ENCODE data around the gene GADD45G. TPM values are rescaled to one million over a fixed set of nuclear protein-coding genes. Genes with fewer than 3 reads are reported as not detected.

Gene GADD45G
- total and polyA plus RNA-seq, 10 of the 15 experiments (the other 5 are each of a cell fraction or from before 2014, with no cell fraction given) = 0.07 to 1.00 (median 0.29) TPM; not detected in 4

DNA sequence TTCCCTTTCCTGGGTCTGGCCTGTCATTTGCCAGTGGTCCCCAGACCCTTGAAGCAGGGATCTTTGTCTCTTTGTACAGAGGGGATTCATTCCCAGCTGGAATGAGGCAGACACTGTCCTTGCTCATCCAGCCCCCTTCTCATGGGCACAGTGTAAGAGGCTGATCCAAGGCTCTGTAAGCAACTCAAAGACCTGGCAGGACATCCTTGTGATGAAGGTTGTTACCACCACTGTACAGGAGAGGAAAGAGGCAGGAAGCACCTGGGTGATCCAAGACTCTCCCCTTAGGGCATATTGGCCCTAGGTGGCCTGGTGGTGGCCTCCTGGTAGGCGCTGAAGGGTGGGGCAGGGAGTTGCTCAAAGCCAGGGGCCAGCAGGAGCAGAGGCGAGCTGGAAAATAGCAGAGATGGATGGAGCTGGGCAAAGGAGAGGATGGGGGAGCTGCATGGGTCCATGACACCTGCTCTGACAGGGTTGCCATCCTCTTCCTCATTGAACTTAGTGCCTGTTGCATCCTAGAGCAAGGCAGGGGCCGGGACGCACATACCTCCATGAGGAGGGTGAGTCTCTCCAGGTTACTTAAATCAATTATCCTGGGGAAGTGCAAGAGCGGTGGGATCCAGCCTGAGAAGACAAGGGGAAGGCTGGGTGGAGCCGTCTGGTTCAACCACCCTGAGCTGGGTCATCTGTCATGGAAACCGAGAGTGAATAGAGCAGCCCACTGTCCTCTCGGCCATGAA lies 9.8 kb upstream of the GADD45G start (continued):
- TF ChIP-seq SREBF2 (IDR thresholded peaks at IDR 0.05; ENCODE audit: low read length) (no peak), BHLHE40 (IDR thresholded peaks at IDR 0.05; ENCODE audit: borderline replicate concordance in 1 of 2, low read depth in 2 of 2, low read length in 1 of 2) (no peak), GABPA (IDR thresholded peaks at IDR 0.05; ENCODE audit: low read depth) (no peak), CREB1 (IDR thresholded peaks at IDR 0.05; ENCODE audit: low read depth) (no peak), TAF1 (IDR thresholded peaks at IDR 0.05; ENCODE audit: borderline replicate concordance, low read depth, low read length) (no peak)

DNA sequence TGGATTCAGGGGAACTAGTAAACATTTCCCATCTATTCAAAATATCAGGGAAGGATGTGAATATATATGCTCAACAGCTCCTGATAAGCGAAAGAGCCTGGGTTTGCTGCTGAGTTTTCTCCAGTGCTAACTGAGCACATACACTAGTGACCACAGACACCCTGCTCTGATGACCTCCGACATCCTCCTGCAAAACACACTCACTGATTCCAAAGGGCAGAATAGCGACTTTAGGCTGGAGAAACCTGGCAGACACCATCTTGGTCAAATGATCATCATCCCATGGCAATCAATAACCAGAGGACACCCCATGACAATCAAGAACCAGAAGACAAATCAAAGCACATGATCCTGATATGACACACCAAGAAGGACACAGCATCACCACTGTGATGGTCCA lies 9.2 kb upstream of the GADD45G start:
- 37% methylated on average over 3 of the region's 3 CpGs for WGBS (ENCODE audit: insufficient coverage, insufficient replicate concordance, low lambda C conversion rate, missing lambda C conversion rate)
- no peak for FAIRE-seq
- ATAC-seq = no peak
- ChIA-PET SMC1A (ENCODE audit: uncharacterized antibody, unreplicated experiment) (interaction anchor here (2.1 to 3.5 kb wide), 2 partner anchors 504 to 527 kb away, joined by 6 to 32 read pairs; no protein-coding TSS in a partner anchor), RAD21 (ENCODE audit: unreplicated experiment) (no interaction called here), CTCF (interaction anchor here (0.7 to 10.1 kb wide), 7 partner anchors 7 to 507 kb away, joined by 3 to 282 read pairs (median 4); no protein-coding TSS in a partner anchor), POLR2A (no interaction called here)
- Histone ChIP-seq H3K27ac (ENCODE audit: control insufficient read depth, insufficient read depth) (no peak overlapping the region), H2AFZ (ENCODE audit: control insufficient read depth, low read depth, low read length) (no peak overlapping the region), H3K9ac (ENCODE audit: control insufficient read depth, insufficient read depth, low read length) (no peak overlapping the region), H3K4me3 (no peak overlapping the region), H4K20me1 (ENCODE audit: control insufficient read depth, insufficient read depth) (no peaks in the 10 kb centered on the region), H3K9me3 (replicated peaks; ENCODE audit: control insufficient read depth, insufficient read depth, low read length) (no peaks in the 10 kb centered on the region), H3K4me1 (ENCODE audit: control insufficient read depth, insufficient read depth, low read length) (no peaks in the 10 kb centered on the region), H3K4me2 (ENCODE audit: control insufficient read depth, insufficient read depth) (no peak overlapping the region), H3K79me2 (ENCODE audit: control insufficient read depth, insufficient read depth, low read length) (no peaks in the 10 kb centered on the region), H3K27me3 (replicated peaks in 1 of 2; ENCODE audit: control insufficient read depth in 2 of 2, insufficient read depth in 2 of 2, low read length in 1 of 2) (peaks cover 3 to 11% of the 10 kb centered on the region in 2 experiments), H3K36me3 (ENCODE audit: control insufficient read depth in 2 of 2, insufficient read depth in 2 of 2, low read length in 1 of 2) (no peaks in the 10 kb centered on the region)
- no TSS peak for BruUV-seq (replicated peaks)
- no peak for TF ChIP-seq ATF7 (IDR thresholded peaks at IDR 0.05; ENCODE audit: low read depth)
- intact Hi-C loops (cut with micrococcal nuclease; ENCODE audit: unreplicated experiment) = loop anchor here (10.0 kb wide), 1 partner anchor 1169 kb away; no protein-coding TSS in a partner anchor
- DNase-seq (ENCODE audit: low read depth, low spot score) = no peak
- in situ Hi-C loops (cut with MboI) = loop anchor here (10.0 to 25.0 kb wide), 3 partner anchors 609 to 1267 kb away; no protein-coding TSS in a partner anchor

Measured in GM12878 (cell line).